NCI-H1105 (cell line): ENCODE measurements around the gene ADAMTS7.
"Not testable (repeated sequence)": the region's sequence is repeated elsewhere in the genome, so short reads cannot be mapped to it uniquely, and the experiment has no call there.

Source experiments
- DNase-seq: peaks from one replicate; lab custom pipeline; 2025; lab: John Stamatoyannopoulos, UW

Gene ADAMTS7

DNA sequence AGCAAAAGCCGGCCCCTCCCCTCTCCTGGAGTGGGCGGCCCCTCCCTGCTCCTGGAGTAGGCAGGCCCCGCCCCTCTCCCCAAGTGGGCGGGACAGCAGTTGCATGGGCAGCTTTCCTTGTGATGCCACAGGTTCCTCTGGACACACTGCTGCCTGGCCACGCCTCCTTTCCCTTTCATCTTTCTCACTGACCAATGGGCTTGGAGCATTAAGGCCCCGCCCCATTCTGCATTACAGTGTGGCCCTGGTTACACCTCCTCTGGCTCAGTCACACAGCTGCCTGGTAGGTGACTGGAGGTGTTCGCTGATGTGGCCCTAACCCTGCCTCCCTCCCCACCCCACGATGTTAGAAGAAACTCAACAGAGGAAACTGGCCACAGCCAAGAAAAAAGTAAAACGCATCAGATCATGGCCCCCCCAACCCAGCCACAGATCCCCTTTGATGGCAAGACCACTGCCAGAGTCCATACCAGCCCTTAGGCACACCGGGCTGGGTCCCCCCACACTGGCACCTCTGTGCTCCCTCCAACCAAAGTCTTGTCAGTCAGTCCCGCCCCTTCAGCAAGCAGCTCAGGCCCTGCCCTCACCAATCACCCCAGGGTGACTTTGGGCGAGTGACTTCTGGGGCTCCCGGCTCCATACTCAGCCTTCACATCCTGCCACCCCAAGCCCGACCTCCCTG is 84.3 kb downstream of the ADAMTS7 start:
- DNase-seq = no peak

DNA sequence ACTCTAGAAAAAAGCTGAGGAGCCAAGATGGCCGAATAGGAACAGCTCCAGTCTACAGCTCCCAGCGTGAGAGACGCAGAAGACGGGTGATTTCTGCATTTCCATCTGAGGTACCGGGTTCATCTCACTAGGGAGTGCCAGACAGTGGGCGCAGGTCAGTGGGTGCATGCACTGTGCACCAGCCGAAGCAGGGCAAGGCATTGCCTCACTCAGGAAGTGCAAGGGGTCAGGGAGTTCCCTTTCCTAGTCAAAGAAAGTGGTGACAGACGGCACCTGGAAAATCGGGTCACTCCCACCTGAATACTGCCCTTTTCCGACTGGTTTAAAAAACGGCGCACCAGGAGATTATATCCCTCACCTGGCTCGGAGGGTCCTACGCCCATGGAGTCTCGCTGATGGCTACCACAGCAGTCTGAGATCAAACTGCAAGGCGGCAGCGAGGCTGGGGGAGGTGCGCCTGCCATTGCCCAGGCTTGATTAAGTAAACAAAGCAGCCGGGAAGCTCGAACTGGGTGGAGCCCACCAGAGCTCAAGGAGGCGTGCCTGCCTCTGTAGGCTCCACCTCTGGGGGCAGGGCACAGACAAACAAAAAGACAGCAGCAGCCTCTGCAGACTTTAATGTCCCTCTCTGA is 91.3 kb downstream of the ADAMTS7 start:
- not testable (repeated sequence) for DNase-seq

DNA sequence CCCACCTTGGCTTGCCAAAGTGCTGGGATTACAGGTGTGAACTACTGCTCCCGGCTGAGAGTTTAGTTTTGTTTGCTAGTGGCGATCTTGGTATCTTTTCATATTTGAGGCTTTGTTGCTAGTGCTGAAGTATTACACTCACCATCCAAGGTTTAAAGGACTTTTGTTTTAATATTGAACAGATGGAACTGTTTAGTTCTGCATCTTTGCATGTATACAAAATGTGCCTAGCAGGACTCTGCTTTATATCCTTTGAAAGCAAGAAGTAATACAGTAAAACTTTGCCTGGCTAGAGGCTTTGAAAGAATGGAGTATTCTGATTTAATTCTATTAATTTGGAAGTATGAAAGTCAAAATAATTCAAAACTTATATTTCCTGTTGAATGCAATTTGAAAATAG is 92.4 kb downstream of the ADAMTS7 start:
- DNase-seq = no peak

DNA sequence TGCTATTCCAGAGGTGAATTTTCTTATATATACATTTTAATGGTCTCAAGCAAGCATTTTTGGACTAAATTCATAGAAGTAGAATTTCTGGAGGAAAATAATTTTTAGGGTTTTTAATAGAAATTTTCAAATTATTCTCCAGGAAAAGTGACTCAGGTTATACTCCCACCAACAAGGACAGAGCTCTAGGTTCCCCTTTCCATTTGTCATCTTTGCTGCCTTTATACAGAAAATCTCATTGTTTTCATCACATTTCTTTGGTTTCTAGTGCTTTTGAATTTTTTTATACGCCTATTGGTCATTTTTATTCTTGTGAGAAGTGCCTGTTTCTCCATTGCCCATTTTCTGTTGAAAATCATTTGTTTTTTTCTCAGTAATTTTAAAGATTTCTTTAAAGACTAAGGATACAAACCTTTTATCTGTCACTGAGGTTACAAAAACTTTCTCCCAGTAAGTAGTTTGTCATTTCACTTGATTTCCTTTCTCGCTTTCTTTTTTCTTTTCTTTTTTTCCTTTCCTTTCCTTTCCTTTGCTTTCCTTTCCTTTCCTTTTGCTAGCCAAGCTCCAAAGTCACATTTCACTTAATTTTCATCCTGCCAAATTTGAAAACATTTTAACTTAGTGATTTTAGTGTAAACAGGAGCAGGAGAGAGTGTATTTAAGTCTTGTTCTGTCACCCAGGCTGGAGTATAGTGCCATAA is 93.2 kb downstream of the ADAMTS7 start:
- DNase-seq = no peak

DNA sequence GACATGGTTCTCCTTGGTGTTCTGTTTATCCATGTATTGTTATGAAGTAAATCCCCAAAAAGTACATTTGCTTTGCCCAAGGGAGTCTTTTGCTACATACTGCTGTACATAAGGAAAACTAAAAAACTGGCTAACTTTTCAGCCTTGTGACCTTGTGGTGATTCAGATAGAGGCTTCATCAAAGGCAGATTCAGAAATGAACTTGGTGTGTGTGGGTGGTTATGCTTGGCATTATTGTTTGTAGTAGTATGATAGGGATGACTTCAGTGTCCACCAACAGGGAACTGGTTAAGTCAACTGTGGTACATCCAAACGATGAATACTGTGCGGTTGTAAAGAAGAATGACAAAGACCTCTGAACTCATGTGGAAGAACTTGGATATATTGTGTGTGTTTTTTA is 94.6 kb downstream of the ADAMTS7 start:
- no peak for DNase-seq

DNA sequence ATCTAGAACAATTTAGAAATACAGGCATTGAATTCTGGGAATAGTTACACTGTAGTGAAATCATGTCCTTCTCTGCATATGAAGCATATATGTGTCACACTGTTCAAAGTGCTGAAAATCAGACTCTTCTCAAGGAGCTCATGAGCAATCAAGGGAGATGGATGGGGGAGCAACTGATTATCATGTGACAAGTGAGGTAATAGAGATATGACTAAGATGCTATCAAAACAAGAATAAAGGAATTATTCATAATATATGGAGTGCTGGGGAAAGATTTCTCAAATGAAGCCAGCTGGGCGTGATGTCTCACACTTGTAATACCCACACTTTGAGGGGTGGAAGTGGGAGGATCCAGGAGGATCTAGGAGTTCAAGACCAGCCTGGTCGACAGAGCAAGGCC is 95.3 kb downstream of the ADAMTS7 start:
- DNase-seq = no peak

DNA sequence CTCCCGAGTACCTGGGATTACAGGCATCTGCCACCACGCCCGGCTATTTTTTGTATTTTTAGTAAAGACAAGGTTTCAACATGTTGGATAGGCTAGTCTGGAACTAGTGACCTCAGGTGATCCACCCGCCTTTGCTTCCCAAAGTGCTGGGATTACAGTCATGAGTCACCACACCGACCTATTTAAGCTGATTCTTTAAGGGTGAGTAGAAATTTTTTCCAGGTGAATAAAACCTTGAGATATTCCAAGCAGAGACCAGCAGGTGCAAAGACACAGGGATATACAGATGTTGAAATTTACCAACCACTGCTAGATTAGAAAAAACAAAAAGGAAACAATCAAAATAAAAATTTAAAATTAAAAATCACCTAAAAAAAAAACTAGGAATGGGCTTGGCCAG is 95.8 kb downstream of the ADAMTS7 start:
- no peak for DNase-seq

DNA sequence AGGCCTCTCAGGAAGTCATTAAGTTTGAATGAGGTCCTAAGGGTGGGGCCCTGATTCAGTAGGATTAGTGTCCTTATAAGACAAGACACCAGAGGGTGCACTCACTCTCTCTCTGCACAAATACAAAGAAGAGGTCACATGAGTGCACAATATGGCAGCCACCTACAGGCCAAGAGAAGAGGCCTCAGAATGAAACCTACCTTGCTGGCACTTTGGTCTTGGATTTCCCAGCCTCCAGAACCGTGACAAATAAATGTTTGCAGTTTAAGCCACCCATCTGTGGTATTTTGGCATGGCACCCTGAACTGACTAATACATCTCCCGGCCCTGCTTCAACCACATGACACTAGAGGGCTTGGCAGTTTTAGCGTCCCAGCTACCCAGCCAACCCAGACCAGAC is 96.4 kb downstream of the ADAMTS7 start:
- DNase-seq = no peak

DNA sequence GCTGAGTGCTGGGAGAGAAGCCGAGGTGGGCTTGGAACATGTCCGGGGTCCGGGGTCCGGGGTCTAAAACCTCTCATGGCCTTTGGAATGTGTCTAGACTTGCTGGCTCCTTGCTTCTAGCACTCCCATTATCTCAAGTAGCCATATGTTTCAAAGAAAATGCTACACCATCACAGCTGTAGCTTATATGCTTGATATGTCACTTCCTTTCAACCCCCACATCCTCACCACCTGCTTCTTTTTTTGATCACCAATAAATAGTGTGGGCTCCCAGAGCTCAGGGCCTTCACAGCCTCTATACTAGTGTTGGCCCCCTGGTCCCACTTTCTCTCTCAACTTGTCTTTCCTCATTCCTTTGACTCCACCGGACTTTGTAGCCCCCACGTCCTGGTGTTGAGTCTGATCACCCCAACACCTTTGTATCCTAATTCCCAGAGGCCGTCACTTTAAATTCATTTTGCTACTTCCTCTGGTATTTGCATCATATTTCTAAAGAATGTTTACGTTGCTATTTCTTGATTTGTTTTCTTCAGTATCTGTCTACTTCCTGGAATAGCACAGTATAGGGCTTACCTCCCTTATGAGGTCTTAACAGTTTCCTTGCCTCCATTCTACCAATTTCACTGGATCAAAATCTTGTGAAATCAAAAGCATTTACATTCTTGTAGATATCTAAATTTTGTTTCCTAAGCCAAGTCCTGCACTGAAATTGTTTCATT is 98.3 kb downstream of the ADAMTS7 start:
- no peak for DNase-seq

DNA sequence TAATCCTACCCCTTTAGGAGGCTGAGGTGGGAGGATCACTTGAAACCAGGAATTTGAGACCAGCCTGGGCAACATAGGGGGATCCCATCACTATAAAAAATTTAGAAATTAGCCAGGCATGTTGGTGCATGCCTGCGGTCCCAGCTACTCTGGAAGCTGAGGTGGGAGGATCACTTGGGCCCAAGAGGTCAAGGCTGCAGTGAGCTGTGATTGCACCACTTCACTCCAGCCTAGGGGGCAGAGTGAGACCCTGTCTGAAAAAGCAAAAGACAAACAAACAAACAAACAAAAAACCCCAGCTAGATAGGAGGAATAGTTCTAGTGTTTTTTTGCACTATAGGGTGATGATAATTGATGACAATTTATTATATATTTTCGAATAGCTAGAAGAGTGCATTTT is 99.6 kb downstream of the ADAMTS7 start:
- DNase-seq = no peak

DNA sequence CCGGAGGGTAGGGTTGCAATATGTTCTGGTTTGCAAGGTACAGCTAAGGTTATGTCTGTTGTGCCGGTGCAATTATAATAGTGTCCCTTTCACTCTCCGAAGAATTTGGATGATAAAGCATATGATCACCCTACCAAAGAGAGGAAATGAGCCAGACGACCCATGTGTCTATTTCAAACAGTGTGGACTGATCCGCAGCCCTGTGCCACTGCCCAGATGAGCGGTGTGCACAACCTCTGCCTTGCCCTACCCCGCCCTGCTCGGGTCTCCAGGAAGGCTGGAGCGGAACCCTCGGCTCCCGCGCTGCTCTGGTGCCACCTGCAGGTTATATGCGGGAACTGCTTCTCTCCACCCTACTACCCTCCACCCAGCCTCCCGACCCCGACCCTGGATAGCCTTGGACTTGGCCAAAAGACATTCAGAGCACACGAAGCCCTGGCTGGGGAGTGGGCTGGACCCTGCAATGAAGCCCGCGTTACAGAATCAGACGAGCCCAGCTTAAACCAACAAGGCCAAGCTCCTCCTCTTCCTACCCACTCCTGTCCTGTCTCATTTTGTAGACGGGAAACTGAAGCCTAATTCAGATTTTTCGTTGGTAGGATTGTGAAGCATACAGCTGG is 101.9 kb downstream of the ADAMTS7 start:
- peak; percentile 16 for DNase-seq
